Astrocyte (in vitro differentiated cells and primary cell): ENCODE results near the gene ACVR1. TPM values are rescaled to one million over a fixed set of nuclear protein-coding genes. Genes with fewer than 3 reads are reported as not detected.
A peak's percentile ranks its signal among the peaks of the same experiment; 100 is the strongest.

Experiments
- DNase-seq: peaks from one replicate; pipeline ENCODE4 v3.0.0-alpha.2; 2010; ENCODE audit warnings: low read depth
- FAIRE-seq: peaks from 2 replicates; lab custom pipeline; 2011; peaks lifted over from hg19 to GRCh38; lab: Jason Lieb, UNC
- H2AFZ ChIP-seq: 2 replicates; pipeline ENCODE4 v1.6.0; 2012; ENCODE audit warnings: low read depth, low read length, inconsistent platforms
- H3K27ac ChIP-seq: 2 replicates; pipeline ENCODE4 v1.5.1; 2011; ENCODE audit warnings: low read depth, low read length, inconsistent platforms
- H3K27me3 ChIP-seq: 2 replicates; pipeline ENCODE4 v1.6.0; 2011; ENCODE audit warnings: low read length, inconsistent platforms; ENCODE audit not compliant: insufficient read depth
- H3K36me3 ChIP-seq: 2 replicates; pipeline ENCODE4 v1.5.1; 2011; ENCODE audit warnings: low read length, inconsistent platforms; ENCODE audit not compliant: insufficient read depth
- H3K4me1 ChIP-seq: 2 replicates; pipeline ENCODE4 v1.5.1; 2011; ENCODE audit warnings: low read length, inconsistent platforms; ENCODE audit not compliant: insufficient read depth
- H3K4me2 ChIP-seq: 2 replicates; pipeline ENCODE4 v1.6.0; 2012; ENCODE audit warnings: low read length, inconsistent platforms
- H3K4me3 ChIP-seq: 2 replicates; pipeline ENCODE4 v1.5.1; 2011; ENCODE audit warnings: low read depth, mild to moderate bottlenecking, low read length, inconsistent platforms; ENCODE audit not compliant: insufficient read depth
- H3K79me2 ChIP-seq: 2 replicates; pipeline ENCODE4 v1.6.0; 2012; ENCODE audit warnings: mild to moderate bottlenecking, low read length, inconsistent platforms; ENCODE audit not compliant: insufficient read depth
- H3K9ac ChIP-seq: 2 replicates; pipeline ENCODE4 v1.6.0; 2012; ENCODE audit warnings: mild to moderate bottlenecking, low read length, inconsistent platforms
- H3K9me3 ChIP-seq: 2 replicates; pipeline ENCODE4 v1.5.1; 2012; ENCODE audit warnings: low read depth, mild to moderate bottlenecking, low read length, inconsistent platforms; ENCODE audit not compliant: insufficient read depth
- H4K20me1 ChIP-seq: 2 replicates; pipeline ENCODE4 v1.6.0; 2012; ENCODE audit warnings: low read length, inconsistent platforms; ENCODE audit not compliant: insufficient read depth
- H3K27ac Mint-ChIP-seq: one replicate; pipeline ENCODE4 v1.8.0; 2021; ENCODE audit warnings: mild to moderate bottlenecking, mixed read lengths; ENCODE audit not compliant: unreplicated experiment
- H3K27me3 Mint-ChIP-seq: one replicate; pipeline ENCODE4 v1.8.0; 2021; ENCODE audit warnings: low read depth, mixed read lengths; ENCODE audit not compliant: unreplicated experiment
- H3K36me3 Mint-ChIP-seq: one replicate; pipeline ENCODE4 v1.8.0; 2021; ENCODE audit warnings: low read depth, mixed read lengths; ENCODE audit not compliant: unreplicated experiment
- H3K4me1 Mint-ChIP-seq: one replicate; pipeline ENCODE4 v1.8.0; 2021; ENCODE audit warnings: low read depth, mixed read lengths; ENCODE audit not compliant: unreplicated experiment
- H3K4me3 Mint-ChIP-seq: one replicate; pipeline ENCODE4 v1.8.0; 2021; ENCODE audit warnings: mild to moderate bottlenecking, moderate library complexity, mixed read lengths; ENCODE audit not compliant: unreplicated experiment
- H3K9me3 Mint-ChIP-seq: one replicate; pipeline ENCODE4 v1.8.0; 2021; ENCODE audit warnings: mild to moderate bottlenecking, mixed read lengths; ENCODE audit not compliant: unreplicated experiment
- CTCF ChIP-seq: IDR thresholded peaks from 2 replicates; pipeline ENCODE4 v1.5.1; 2011; ENCODE audit warnings: low read depth, mild to moderate bottlenecking, inconsistent platforms, low read length, moderate library complexity; ENCODE audit not compliant: insufficient read depth
- EZH2 ChIP-seq: IDR thresholded peaks from 2 replicates; pipeline ENCODE4 v1.6.1; 2012; ENCODE audit warnings: mild to moderate bottlenecking, low read length, inconsistent platforms; ENCODE audit not compliant: insufficient read depth
- total RNA-seq: library from RNA; stranded (reverse); gene quantifications from 2 replicates; pipeline ENCODE4 v1.2.1, GENCODE V29; 2021

The ACVR1 gene
- total RNA-seq, 1 donor from 2014 or later: 45.9 TPM

- FAIRE-seq: no peak
- Mint-ChIP-seq H3K4me1 (peaks cover 60% of the 10 kb centered on the region), H3K9me3 (no peaks in the 10 kb centered on the region)
Observed at GRCh38 chr2:157787364-157787938, 88.7 kb downstream of the ACVR1 start.

GRCh38 chr2:157786663-157787363 lies 89.3 kb downstream of the ACVR1 start:
- no peaks in the 10 kb centered on the region for H3K9me3 ChIP-seq
- H3K27ac ChIP-seq: no peak overlapping the region
- no peak overlapping the region for H3K4me3 ChIP-seq
- DNase-seq (no peak), FAIRE-seq (no peak)
- TF ChIP-seq CTCF (no peak), EZH2 (no peak)
- H3K27me3 ChIP-seq: no peaks in the 10 kb centered on the region
- H4K20me1 ChIP-seq: peaks cover 73% of the 10 kb centered on the region
- H3K9me3 Mint-ChIP-seq: no peaks in the 10 kb centered on the region
- peaks cover 40% of the 10 kb centered on the region for H3K4me1 ChIP-seq
- H3K4me3 Mint-ChIP-seq: no peak overlapping the region
- H3K4me2 ChIP-seq: no peak overlapping the region
- H2AFZ ChIP-seq: no peak overlapping the region
- H3K27ac Mint-ChIP-seq: peak overlapping the region; percentile 48
- no peaks in the 10 kb centered on the region for H3K27me3 Mint-ChIP-seq
- peaks cover 5% of the 10 kb centered on the region for H3K36me3 Mint-ChIP-seq
- no peak overlapping the region for H3K9ac ChIP-seq
- H3K36me3 ChIP-seq: no peaks in the 10 kb centered on the region
- peaks cover 66% of the 10 kb centered on the region for H3K4me1 Mint-ChIP-seq
- peaks cover 41% of the 10 kb centered on the region for H3K79me2 ChIP-seq

More at GRCh38 chr2:157787364-157787938, 88.7 kb downstream of the ACVR1 start:
- Histone ChIP-seq H3K4me1 (peaks cover 40% of the 10 kb centered on the region), H3K79me2 (peaks cover 39% of the 10 kb centered on the region), H3K9me3 (no peaks in the 10 kb centered on the region), H2AFZ (no peak overlapping the region), H3K4me3 (no peak overlapping the region), H3K9ac (no peak overlapping the region), H3K27me3 (no peaks in the 10 kb centered on the region), H4K20me1 (peaks cover 73% of the 10 kb centered on the region), H3K36me3 (no peaks in the 10 kb centered on the region), H3K27ac (no peak overlapping the region), H3K4me2 (no peak overlapping the region)
- no peaks in the 10 kb centered on the region for H3K27me3 Mint-ChIP-seq
- peaks cover 5% of the 10 kb centered on the region for H3K36me3 Mint-ChIP-seq
- H3K27ac Mint-ChIP-seq: peak overlapping the region; percentile 16
- no peak for DNase-seq
- TF ChIP-seq CTCF (no peak), EZH2 (no peak)
- peak overlapping the region; percentile 15 for H3K4me3 Mint-ChIP-seq
